Renal cortical epithelial cell (primary cell): ENCODE measurements around the gene PDPR. TPM values are rescaled to one million over a fixed set of nuclear protein-coding genes. Genes with fewer than 3 reads are reported as not detected.

Experiments
- total RNA-seq: library from RNA; depleted of rRNA; stranded (reverse); fragments of >200 nt; gene quantifications from 2 replicates; pipeline ENCODE4 v1.2.3, GENCODE V29; 2014

Gene PDPR
- total RNA-seq, 1 donor from 2014 or later = 39.7 TPM

Other genes with a start within 250 kb of the PDPR start
- 0.15 and 1.6 TPM in 2 replicates for gene CLEC18A, start 163.0 kb upstream of the PDPR start, total RNA-seq
- 0.60 and 4.3 TPM in 2 replicates for gene CLEC18C, start 59.5 kb downstream of the PDPR start, total RNA-seq
- 28.0 and 28.7 TPM in 2 replicates for gene EXOSC6, start 137.6 kb downstream of the PDPR start, total RNA-seq
- gene AARS1, start 175.2 kb downstream of the PDPR start, total RNA-seq = 97.6 and 182 TPM in 2 replicates
- gene DDX19B, start 184.9 kb downstream of the PDPR start, total RNA-seq = 24.5 and 28.4 TPM in 2 replicates
- gene DDX19A, start 232.6 kb downstream of the PDPR start, total RNA-seq = 39.1 and 56.8 TPM in 2 replicates